ENCODE results near the gene KIF3A. TPM values are rescaled to one million over a fixed set of nuclear protein-coding genes. Genes with fewer than 3 reads are reported as not detected.

Gene KIF3A
- total RNA-seq, 1 donor from 2014 or later = 27.4 TPM

DNA sequence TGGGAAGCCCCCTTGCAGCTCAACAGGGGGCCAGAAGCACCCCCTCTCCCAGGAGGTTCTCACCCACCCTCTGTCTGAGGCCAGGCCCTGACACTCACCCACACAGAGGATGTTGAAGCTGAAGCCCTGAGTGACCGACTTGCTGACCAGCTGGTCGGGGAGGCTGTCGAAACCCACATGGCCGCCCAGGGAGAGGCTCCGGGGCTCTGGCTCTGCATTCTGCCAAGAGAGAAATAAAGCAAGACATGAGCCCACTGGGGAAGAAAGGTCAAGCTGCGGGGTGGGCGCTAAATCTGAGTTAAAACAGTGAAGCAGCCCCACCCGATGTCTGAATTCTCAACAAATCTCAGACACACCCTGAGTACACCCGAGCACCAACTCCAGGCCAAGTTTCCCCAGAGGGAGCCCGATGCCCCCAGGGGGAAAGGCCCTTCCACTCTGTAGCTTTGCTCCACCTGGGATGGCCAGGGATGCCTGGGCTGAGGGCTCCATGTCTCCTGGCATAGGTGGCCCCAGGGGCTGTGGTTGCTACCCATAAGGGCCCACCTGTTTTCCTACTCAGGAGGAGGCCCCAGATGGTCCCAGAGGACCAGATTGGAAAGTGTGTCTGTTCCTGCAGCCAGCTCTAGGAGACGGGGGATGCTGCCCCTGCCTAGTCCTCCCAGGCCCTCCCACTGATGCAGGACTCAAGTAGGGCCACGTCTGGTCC is 28.1 kb upstream of the KIF3A start:
- no peaks in the 10 kb centered on the region for H3K4me1 Mint-ChIP-seq
- no peaks in the 10 kb centered on the region for H3K9me3 Mint-ChIP-seq
- no peak for TF ChIP-seq CTCF (IDR thresholded peaks at IDR 0.05; ENCODE audit: unreplicated experiment)
- no peak overlapping the region for H3K27ac Mint-ChIP-seq
- no peaks in the 10 kb centered on the region for H3K27me3 Mint-ChIP-seq (ENCODE audit: low read depth)
- DNase-seq (ENCODE audit: low spot score in 2 of 2, unreplicated experiment in 2 of 2) = peak in 1 of 2 experiments; percentile 29
- H3K36me3 Mint-ChIP-seq = peaks cover 17% of the 10 kb centered on the region
- H3K4me3 Mint-ChIP-seq = no peak overlapping the region

DNA sequence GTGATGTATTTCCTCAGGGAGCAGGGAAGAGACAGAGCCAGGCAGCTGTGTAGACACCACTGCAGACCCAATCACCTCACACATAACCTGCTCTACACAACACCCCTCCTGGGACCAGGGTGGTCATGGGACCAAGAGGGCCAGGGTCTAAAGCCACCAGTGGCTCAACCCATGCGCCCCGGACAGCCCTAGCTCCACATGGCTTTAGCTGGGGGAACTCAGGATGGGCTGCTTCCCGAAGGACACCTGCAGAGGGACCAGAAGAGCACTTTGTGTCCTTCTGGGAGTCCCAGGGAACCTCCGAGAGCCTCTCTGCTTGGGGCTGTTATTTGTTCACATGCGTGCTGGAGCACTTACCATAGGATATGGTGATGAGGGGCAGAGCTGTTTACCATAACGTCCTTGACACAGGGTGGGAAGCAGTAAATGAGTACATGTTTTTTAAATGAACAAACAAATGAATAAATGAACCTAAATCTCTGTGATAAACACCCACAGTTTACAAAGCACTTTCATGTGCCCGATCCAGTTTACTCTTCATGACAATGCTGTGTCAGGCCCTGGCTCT is 27.4 kb upstream of the KIF3A start:
- H3K27ac Mint-ChIP-seq = no peak overlapping the region
- H3K4me3 Mint-ChIP-seq = no peak overlapping the region
- no peaks in the 10 kb centered on the region for H3K27me3 Mint-ChIP-seq (ENCODE audit: low read depth)
- DNase-seq (ENCODE audit: low spot score in 2 of 2, unreplicated experiment in 2 of 2) = peak in 1 of 2 experiments; percentile 34
- no peaks in the 10 kb centered on the region for H3K9me3 Mint-ChIP-seq
- H3K4me1 Mint-ChIP-seq = no peaks in the 10 kb centered on the region
- TF ChIP-seq CTCF (IDR thresholded peaks at IDR 0.05; ENCODE audit: unreplicated experiment) = no peak
- peaks cover 22% of the 10 kb centered on the region for H3K36me3 Mint-ChIP-seq

GRCh38 chr5:132764051-132764450 is 26.7 kb upstream of the KIF3A start:
- no peak overlapping the region for H3K4me3 Mint-ChIP-seq

DNA sequence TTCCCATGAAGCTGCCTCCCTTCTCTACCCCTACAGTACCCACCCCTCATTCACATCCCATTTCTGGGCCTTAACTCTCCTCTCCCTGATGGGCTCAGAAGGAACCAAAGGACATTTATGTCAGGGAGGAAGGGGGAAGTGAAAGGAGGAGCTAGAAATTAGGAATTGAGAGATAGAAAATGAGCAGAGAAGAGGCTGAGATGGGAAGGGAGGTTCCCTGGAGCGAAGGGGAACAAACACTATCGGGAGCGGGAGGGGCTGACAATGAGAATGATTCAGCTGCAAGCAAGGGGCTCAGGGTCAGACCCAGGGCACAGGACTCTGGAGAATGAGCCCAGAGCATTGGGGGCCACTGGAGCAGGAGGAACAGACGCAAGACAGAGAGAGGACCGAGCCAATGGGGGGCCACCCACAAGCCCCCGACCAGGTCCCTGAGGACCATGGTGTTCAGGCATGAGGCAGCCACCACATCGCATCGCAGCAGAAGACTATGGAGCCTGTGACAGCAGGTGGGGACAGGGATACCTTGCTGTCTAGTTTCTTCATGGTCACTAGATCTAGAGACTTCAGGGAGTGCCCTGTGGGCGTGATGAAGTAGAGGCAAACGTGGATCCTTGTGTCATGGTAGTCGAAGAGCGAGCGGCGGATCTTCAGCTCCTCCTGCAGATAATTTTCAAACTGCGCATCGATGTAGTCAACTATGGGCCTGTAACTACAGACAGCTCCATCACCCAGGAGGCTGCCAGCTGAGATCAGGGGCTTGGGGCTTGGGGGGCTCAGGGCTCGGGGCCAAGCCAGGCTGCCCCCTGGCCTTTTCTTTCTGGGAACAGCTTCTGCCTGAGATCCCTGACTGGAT is 26.1 kb upstream of the KIF3A start:
- DNase-seq (ENCODE audit: low spot score in 2 of 2, unreplicated experiment in 2 of 2) = no peak

More at GRCh38 chr5:132764051-132764450, 26.7 kb upstream of the KIF3A start:
- Mint-ChIP-seq H3K27me3 (ENCODE audit: low read depth) (no peaks in the 10 kb centered on the region), H3K36me3 (peaks cover 22% of the 10 kb centered on the region), H3K4me1 (peaks cover 2% of the 10 kb centered on the region), H3K9me3 (no peaks in the 10 kb centered on the region), H3K27ac (no peak overlapping the region)
- no peak for TF ChIP-seq CTCF (IDR thresholded peaks at IDR 0.05; ENCODE audit: unreplicated experiment)
- no peak for DNase-seq (ENCODE audit: low spot score in 2 of 2, unreplicated experiment in 2 of 2)

More for the DNA sequence above, 26.1 kb upstream of the KIF3A start:
- H3K27me3 Mint-ChIP-seq (ENCODE audit: low read depth) = no peaks in the 10 kb centered on the region
- TF ChIP-seq CTCF (IDR thresholded peaks at IDR 0.05; ENCODE audit: unreplicated experiment) = no peak
- no peak overlapping the region for H3K27ac Mint-ChIP-seq
- H3K4me3 Mint-ChIP-seq = no peak overlapping the region
- peaks cover 26% of the 10 kb centered on the region for H3K36me3 Mint-ChIP-seq
- H3K4me1 Mint-ChIP-seq = peaks cover 6% of the 10 kb centered on the region
- no peaks in the 10 kb centered on the region for H3K9me3 Mint-ChIP-seq
